Activated CD8-positive, alpha-beta T cell treated with anti-CD3 and anti-CD28 coated beads for 36 hours (primary cell): ENCODE results near the gene FTSJ1. TPM values are rescaled to one million over a fixed set of nuclear protein-coding genes. Genes with fewer than 3 reads are reported as not detected.

Experiments used
- ATAC-seq: fragments of 200-7000 bp; cut with Tn5 transposase; one replicate; pipeline ENCODE4 v1.10.0; 2021; ENCODE audit warnings: mild to moderate bottlenecking, moderate library complexity
- CTCF ChIA-PET: fragments of 350-600 bp; sonication (Branson Sonifier 250); formaldehyde crosslinking; loops from one replicate; lab custom pipeline; 2021; ENCODE audit warnings: antibody characterized with exemption; lab: Charles Lee
- POLR2A ChIA-PET: fragments of 350-600 bp; sonication (Branson Sonifier 250); formaldehyde crosslinking; loops from one replicate; lab custom pipeline; 2021; ENCODE audit warnings: antibody characterized with exemption; lab: Charles Lee
- DNase-seq: peaks from one replicate; pipeline ENCODE4 v3.0.0-alpha.2; 2020
- H3K27ac Mint-ChIP-seq: one replicate; pipeline ENCODE4 v1.8.0; 2021; ENCODE audit warnings: mild to moderate bottlenecking, mixed read lengths
- H3K27me3 Mint-ChIP-seq: one replicate; pipeline ENCODE4 v1.8.0; 2021; ENCODE audit warnings: mixed read lengths
- H3K36me3 Mint-ChIP-seq: one replicate; pipeline ENCODE4 v1.8.0; 2021; ENCODE audit warnings: low read depth, mixed read lengths
- H3K4me1 Mint-ChIP-seq: one replicate; pipeline ENCODE4 v1.8.0; 2021; ENCODE audit warnings: low read depth, mixed read lengths
- H3K4me3 Mint-ChIP-seq: one replicate; pipeline ENCODE4 v1.8.0; 2021; ENCODE audit warnings: mild to moderate bottlenecking, moderate library complexity, mixed read lengths
- H3K9me3 Mint-ChIP-seq: one replicate; pipeline ENCODE4 v1.8.0; 2021; ENCODE audit warnings: mixed read lengths
- intact Hi-C: fragments of 100-400 bp; cut with micrococcal nuclease; formaldehyde crosslinking; loops from one replicate; pipeline ENCODE4 v1.10.0; 2022
- total RNA-seq, 2 experiments: library from RNA; stranded (reverse); gene quantifications; one replicate each; pipeline ENCODE4 v1.2.3, GENCODE V29; 2021
- TF ChIP-seq, protein P1 (sequence below): fragments of 200-600 bp; IDR thresholded peaks from one replicate; pipeline ENCODE4 v1.8.0; 2022; ENCODE audit warnings: antibody characterized with exemption, mild to moderate bottlenecking

Gene FTSJ1
- total RNA-seq, 2 experiments from 2014 or later: 73.3 to 82.9 TPM

DNA sequence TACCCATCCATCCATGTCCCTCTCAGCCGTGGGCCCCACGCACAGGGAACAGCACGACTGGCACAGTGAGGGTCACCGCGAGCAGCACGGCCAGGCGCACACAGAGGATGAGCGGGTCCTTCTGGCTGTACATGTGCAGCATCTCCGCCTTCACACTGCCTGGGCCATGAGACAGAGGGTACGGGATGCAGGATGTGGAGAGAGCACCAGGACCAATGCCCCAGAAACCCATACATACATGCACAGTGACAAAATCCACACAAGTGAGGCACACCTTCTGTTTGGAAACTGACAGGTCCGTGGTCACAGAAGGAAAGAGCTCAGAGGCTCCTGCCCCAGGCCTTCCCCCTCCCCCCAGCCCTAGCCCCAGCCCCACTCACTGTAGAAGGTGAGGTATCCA lies 15.4 kb upstream of the FTSJ1 start:
- no peak for ATAC-seq
- ChIA-PET CTCF (no interaction called here), POLR2A (no interaction called here)
- H3K27ac Mint-ChIP-seq: no peak overlapping the region
- DNase-seq: no peak
- no peaks in the 10 kb centered on the region for H3K9me3 Mint-ChIP-seq
- no peaks in the 10 kb centered on the region for H3K27me3 Mint-ChIP-seq
- intact Hi-C loops: loop anchor here (10.0 kb wide), 1 partner anchor 376 kb away; no protein-coding TSS in a partner anchor
- no peak overlapping the region for H3K4me3 Mint-ChIP-seq
- TF ChIP-seq, protein P1, sequence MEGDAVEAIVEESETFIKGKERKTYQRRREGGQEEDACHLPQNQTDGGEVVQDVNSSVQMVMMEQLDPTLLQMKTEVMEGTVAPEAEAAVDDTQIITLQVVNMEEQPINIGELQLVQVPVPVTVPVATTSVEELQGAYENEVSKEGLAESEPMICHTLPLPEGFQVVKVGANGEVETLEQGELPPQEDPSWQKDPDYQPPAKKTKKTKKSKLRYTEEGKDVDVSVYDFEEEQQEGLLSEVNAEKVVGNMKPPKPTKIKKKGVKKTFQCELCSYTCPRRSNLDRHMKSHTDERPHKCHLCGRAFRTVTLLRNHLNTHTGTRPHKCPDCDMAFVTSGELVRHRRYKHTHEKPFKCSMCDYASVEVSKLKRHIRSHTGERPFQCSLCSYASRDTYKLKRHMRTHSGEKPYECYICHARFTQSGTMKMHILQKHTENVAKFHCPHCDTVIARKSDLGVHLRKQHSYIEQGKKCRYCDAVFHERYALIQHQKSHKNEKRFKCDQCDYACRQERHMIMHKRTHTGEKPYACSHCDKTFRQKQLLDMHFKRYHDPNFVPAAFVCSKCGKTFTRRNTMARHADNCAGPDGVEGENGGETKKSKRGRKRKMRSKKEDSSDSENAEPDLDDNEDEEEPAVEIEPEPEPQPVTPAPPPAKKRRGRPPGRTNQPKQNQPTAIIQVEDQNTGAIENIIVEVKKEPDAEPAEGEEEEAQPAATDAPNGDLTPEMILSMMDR: no peak
- peaks cover 22% of the 10 kb centered on the region for H3K4me1 Mint-ChIP-seq
- H3K36me3 Mint-ChIP-seq: peaks cover 51% of the 10 kb centered on the region

DNA sequence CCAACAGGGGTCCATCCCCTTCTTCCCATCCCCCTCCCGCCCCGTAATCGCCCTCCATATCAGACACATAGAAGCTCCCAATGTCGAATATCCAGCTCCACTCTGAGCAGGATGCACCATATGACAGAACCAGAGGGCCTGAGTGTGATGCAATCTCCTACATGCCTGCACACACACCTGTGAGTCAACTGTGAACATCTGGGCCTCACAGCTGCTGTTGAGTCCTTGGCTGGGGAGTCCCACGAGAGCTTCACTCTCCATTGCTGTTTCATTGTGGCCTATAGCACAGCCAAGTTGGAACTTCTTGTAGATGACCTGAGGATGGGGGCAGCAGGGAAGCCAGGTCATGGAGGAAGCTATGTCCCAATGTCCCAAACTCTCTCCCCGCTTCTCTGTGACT lies 14.2 kb upstream of the FTSJ1 start:
- Mint-ChIP-seq H3K4me3 (no peak overlapping the region), H3K27ac (peak overlapping the region; percentile 30), H3K4me1 (peaks cover 32% of the 10 kb centered on the region), H3K36me3 (peaks cover 61% of the 10 kb centered on the region), H3K9me3 (no peaks in the 10 kb centered on the region), H3K27me3 (no peaks in the 10 kb centered on the region)
- DNase-seq: peak; percentile 20
- intact Hi-C loops: loop anchor here (10.0 kb wide), 1 partner anchor 377 kb away; no protein-coding TSS in a partner anchor
- CTCF ChIA-PET: interaction anchor here (0.7 kb wide), 1 partner anchor 8 kb away, joined by 3 read pairs; no protein-coding TSS in a partner anchor
- ATAC-seq: peak; percentile 64
- POLR2A ChIA-PET: interaction anchor here (1.1 kb wide), 1 partner anchor 10 kb away, joined by 3 read pairs; no protein-coding TSS in a partner anchor
- TF ChIP-seq, protein P1: no peak

DNA sequence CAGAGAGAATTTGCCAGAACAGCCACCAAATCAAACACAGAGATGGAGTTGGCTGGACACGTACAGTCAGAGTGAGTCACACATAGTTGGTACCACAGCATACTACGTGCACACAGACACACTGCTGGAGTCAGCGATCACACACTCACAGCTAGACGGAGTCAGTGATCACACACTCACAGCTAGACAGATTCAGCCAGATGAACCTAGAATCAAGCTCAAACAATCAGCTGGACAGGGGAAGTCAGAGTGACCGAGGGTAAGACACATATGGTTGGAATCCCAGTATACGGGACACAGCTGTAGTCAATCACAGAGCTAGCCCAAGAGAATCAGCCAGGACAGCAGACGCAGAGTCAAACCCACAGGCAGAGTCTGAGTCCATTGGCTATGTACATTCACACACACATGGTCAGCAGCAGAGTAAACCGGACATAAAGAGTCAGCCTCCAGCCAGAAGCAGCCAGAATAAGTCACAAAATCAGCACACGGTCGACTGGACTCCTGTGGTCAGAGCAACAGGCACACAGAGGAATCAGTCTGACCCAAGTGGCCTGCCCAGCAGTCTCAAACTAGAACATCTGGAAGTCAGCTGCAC lies 10.6 kb upstream of the FTSJ1 start:
- Mint-ChIP-seq H3K4me3 (peak overlapping the region; percentile 60), H3K27ac (peak overlapping the region; percentile 39), H3K9me3 (no peaks in the 10 kb centered on the region), H3K4me1 (peaks cover 45% of the 10 kb centered on the region), H3K27me3 (no peaks in the 10 kb centered on the region), H3K36me3 (peaks cover 54% of the 10 kb centered on the region)
- intact Hi-C loops: loop anchor here (10.0 kb wide), 1 partner anchor 381 kb away; no protein-coding TSS in a partner anchor
- TF ChIP-seq, protein P1: no peak
- ATAC-seq (no peak), DNase-seq (no peak)
- CTCF ChIA-PET: interaction anchor here (1.2 kb wide), 1 partner anchor 13 kb away, joined by 4 read pairs; no protein-coding TSS in a partner anchor
- POLR2A ChIA-PET: no interaction called here

DNA sequence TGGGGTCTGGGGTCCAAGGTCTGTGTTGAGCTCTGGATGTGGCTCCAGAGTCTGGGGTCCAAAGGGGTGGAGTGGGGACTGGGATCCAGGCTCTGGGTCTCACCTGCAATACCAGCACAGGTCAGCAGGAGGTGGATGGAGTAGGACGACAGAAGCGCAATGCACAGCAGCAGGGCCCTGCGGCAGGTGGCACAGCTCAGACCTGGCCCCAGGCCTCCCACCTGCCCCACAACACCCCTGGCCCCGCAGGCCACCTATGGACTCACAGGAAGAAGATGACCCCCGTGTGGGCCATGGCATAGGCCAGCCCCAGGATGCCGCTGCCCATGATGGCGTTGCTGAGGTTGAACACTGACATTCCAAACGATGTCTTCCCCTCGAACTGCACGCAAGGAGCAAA lies 9.3 kb upstream of the FTSJ1 start:
- peaks cover 45% of the 10 kb centered on the region for H3K36me3 Mint-ChIP-seq
- POLR2A ChIA-PET: interaction anchor here (0.7 kb wide), 1 partner anchor 10 kb away, joined by 4 read pairs; the partner anchor contains the start of gene FTSJ1
- peak; percentile 48 for ATAC-seq

More for the DNA sequence above, 9.3 kb upstream of the FTSJ1 start:
- Mint-ChIP-seq H3K4me3 (peak overlapping the region; percentile 93), H3K27me3 (no peaks in the 10 kb centered on the region), H3K9me3 (no peaks in the 10 kb centered on the region), H3K27ac (peak overlapping the region; percentile 68), H3K4me1 (peaks cover 45% of the 10 kb centered on the region)
- intact Hi-C loops: loop anchor here (10.0 kb wide), 1 partner anchor 382 kb away; no protein-coding TSS in a partner anchor
- peak; percentile 47 for DNase-seq
- TF ChIP-seq, protein P1: peak; percentile 25
- CTCF ChIA-PET: interaction anchor here (0.9 to 1.5 kb wide), 5 partner anchors 14 to 383 kb away, joined by 3 to 4 read pairs (median 3); no protein-coding TSS in a partner anchor
